ENCODE data around the gene CDK14. TPM values are rescaled to one million over a fixed set of nuclear protein-coding genes. Genes with fewer than 3 reads are reported as not detected.

Gene CDK14
- total and polyA plus RNA-seq, 2 donors (not counting 3 experiments of a cell fraction or from before 2014, with no cell fraction given) = 5.5 to 34.2 TPM

GRCh38 chr7:90715067-90715466 lies 118.9 kb downstream of the CDK14 start:
- Histone ChIP-seq H3K79me2 (ENCODE audit: control insufficient read depth, insufficient read depth, low read length) (peaks cover 8% of the 10 kb centered on the region), H3K4me2 (ENCODE audit: insufficient read depth, low read length) (no peak overlapping the region), H3K4me1 (ENCODE audit: control insufficient read depth, extremely low read depth, insufficient read depth, low read length) (peaks cover 4% of the 10 kb centered on the region), H3K27me3 (ENCODE audit: control insufficient read depth in 2 of 2, insufficient read depth in 2 of 2, low read length in 2 of 2) (no peaks in the 10 kb centered on the region), H3K4me3 (replicated peaks in 1 of 3; ENCODE audit: insufficient read depth in 1 of 3, low read depth in 1 of 3, low read length in 3 of 3) (no peak overlapping the region), H4K20me1 (replicated peaks; ENCODE audit: control insufficient read depth, extremely low read depth, insufficient read depth, low read length) (no peaks in the 10 kb centered on the region), H3K27ac (ENCODE audit: insufficient read depth, low read depth, low read length) (no peak overlapping the region), H3K9me3 (replicated peaks; ENCODE audit: control insufficient read depth, insufficient read depth, low read length) (no peaks in the 10 kb centered on the region), H3K36me3 (ENCODE audit: control insufficient read depth in 2 of 2, extremely low read depth in 1 of 2, insufficient read depth in 2 of 2, low read length in 2 of 2) (no peaks in the 10 kb centered on the region), H3K9ac (replicated peaks; ENCODE audit: extremely low read depth, insufficient read depth, low read length) (no peak overlapping the region), H2AFZ (ENCODE audit: low read depth, low read length) (no peak overlapping the region), H3K9me1 (replicated peaks; ENCODE audit: control insufficient read depth, extremely low read depth, insufficient read depth, low read length) (no peaks in the 10 kb centered on the region)
- DNase-seq (ENCODE audit: low read depth, low spot score) (no peak), FAIRE-seq (no peak)
- ChIA-PET POLR2A (no interaction called here), CTCF (interaction anchor here (0.6 to 1.3 kb wide), 2 partner anchors 14 to 86 kb away, joined by 3 to 5 read pairs; no protein-coding TSS in a partner anchor)
- dilution Hi-C loops (cut with MboI; ENCODE audit: extremely low pct_ligation_motif_present, low sequenced_read_pairs) (no loop called here), intact Hi-C loops (cut with micrococcal nuclease) (no loop called here)
- BruUV-seq (replicated peaks) = no TSS peak
- TF ChIP-seq MAX (IDR thresholded peaks at IDR 0.05; ENCODE audit: insufficient read depth, insufficient read length) = no peak
- TF ChIP-seq CTCF (IDR thresholded peaks at IDR 0.05; ENCODE audit: extremely low read depth in 1 of 2, insufficient read depth in 1 of 2, low read depth in 1 of 2, low read length in 2 of 2) = no peak
- TF ChIP-seq JUN (IDR thresholded peaks at IDR 0.05; ENCODE audit: borderline replicate concordance, insufficient read depth, insufficient read length, low read depth) = no peak
- no peak for TF ChIP-seq MYC (IDR thresholded peaks at IDR 0.05; ENCODE audit: low read depth, low read length)
- TF ChIP-seq EZH2 (IDR thresholded peaks at IDR 0.05; ENCODE audit: borderline replicate concordance, low read depth, low read length, severe bottlenecking) = no peak
- TF ChIP-seq POLR2AphosphoS5 (IDR thresholded peaks at IDR 0.05; ENCODE audit: insufficient read depth, low read depth, low read length) = no peak
- no peak for TF ChIP-seq FOS (IDR thresholded peaks at IDR 0.05; ENCODE audit: borderline replicate concordance, insufficient read depth, low read length)
- TF ChIP-seq GATA2 (IDR thresholded peaks at IDR 0.05; ENCODE audit: insufficient read depth, insufficient read length, low read depth, low read length) = no peak
- TF ChIP-seq POLR2A (IDR thresholded peaks at IDR 0.05; ENCODE audit: low read depth, low read length) = no peak
